ENCODE data around the gene NEK9.

GRCh38 chr14:75121552-75121951 is 5.3 kb downstream of the NEK9 start:
- no peak for TF ChIP-seq POLR2A (IDR thresholded peaks at IDR 0.05)
- TF ChIP-seq CTCF (IDR thresholded peaks at IDR 0.05): no peak
- no peak for TF ChIP-seq POLR2AphosphoS5 (IDR thresholded peaks at IDR 0.05)
- no peak for TF ChIP-seq EP300 (IDR thresholded peaks at IDR 0.05)
